HepG2 (cell line): Measurements from ENCODE around the gene ZC3H14. TPM values are rescaled to one million over a fixed set of nuclear protein-coding genes. Genes with fewer than 3 reads are reported as not detected.
A peak's percentile ranks its signal among the peaks of the same experiment; 100 is the strongest.

ENCODE experiments used
- ATAC-seq: fragments of 200-7000 bp; cut with Tn5 transposase; 3 replicates; pipeline ENCODE4 v1.9.1; 2020; ENCODE audit warnings: mild to moderate bottlenecking, moderate library complexity
- BruUV-seq: library from RNA; stranded (reverse); fragments of 400-500 nt; replicated peaks from 2 replicates; lab custom pipeline; 2021; lab: Mats Ljungman, UMichigan
- CTCF ChIA-PET: fragments of 300-600 bp; formaldehyde crosslinking; extraction: SDS; loops from one replicate; lab custom pipeline; 2021; ENCODE audit warnings: low total read pairs, inconsistent platforms, low intra/inter-chr PET ratio; lab: Yijun Ruan, JAX
- POLR2A ChIA-PET: fragments of 350-600 bp; sonication (Branson Sonifier 250); formaldehyde crosslinking; loops from one replicate; lab custom pipeline; 2020; ENCODE audit warnings: antibody characterized with exemption, inconsistent platforms; lab: Yijun Ruan, JAX
- DNase-seq: peaks from one replicate; pipeline ENCODE4 v3.0.0-alpha.2; 2015; ENCODE audit warnings: low spot score
- FAIRE-seq: peaks from 3 replicates; lab custom pipeline; 2011; peaks lifted over from hg19 to GRCh38; lab: Jason Lieb, UNC
- H2AFZ ChIP-seq: one replicate; pipeline ENCODE4 v1.6.1; 2011; ENCODE audit warnings: low read length, inconsistent platforms
- H3K27ac ChIP-seq: fragments of 300-600 bp; 3 replicates; pipeline ENCODE4 v1.8.0; 2011; ENCODE audit warnings: mixed run types, mild to moderate bottlenecking, mixed read lengths, low read length, inconsistent platforms; ENCODE audit not compliant: insufficient read depth; ENCODE audit errors: extremely low read length
- H3K27me3 ChIP-seq, 2 experiments: fragments of 200-600 bp in 1 of 2; 2 replicates in 1 of 2; 3 replicates in 1 of 2; pipeline versions ENCODE4 v1.6.0 to v1.8.0; 2011; ENCODE audit warnings: low read length in 2 of 2, mild to moderate bottlenecking in 2 of 2, moderate library complexity in 2 of 2, inconsistent platforms in 1 of 2; ENCODE audit not compliant: insufficient read depth in 2 of 2, control insufficient read depth in 1 of 2
- H3K36me3 ChIP-seq, 2 experiments: fragments of 200-600 bp in 1 of 2; replicated peaks in 1 of 2; 2 replicates in 1 of 2; 3 replicates in 1 of 2; pipeline versions ENCODE4 v1.5.1 to v1.8.0; 2011; ENCODE audit warnings: low read length in 2 of 2, inconsistent platforms in 1 of 2; ENCODE audit not compliant: insufficient read depth in 2 of 2, control insufficient read depth in 1 of 2
- H3K4me1 ChIP-seq: 2 replicates; pipeline ENCODE4 v1.5.1; 2012; ENCODE audit warnings: low read length, inconsistent platforms; ENCODE audit not compliant: insufficient read depth
- H3K4me2 ChIP-seq: 2 replicates; pipeline ENCODE4 v1.6.0; 2011; ENCODE audit warnings: low read depth, low read length, inconsistent platforms
- H3K4me3 ChIP-seq, 3 experiments: fragments of 200-600 bp in 1 of 3; sonication (generic), shearing (Covaris generic) in 1 of 3; replicated peaks in 1 of 3; 2 replicates each; pipeline ENCODE4 v1.5.1; 2011 to 2016; ENCODE audit warnings: low read length in 3 of 3, inconsistent platforms in 2 of 3, low read depth in 2 of 3, mild to moderate bottlenecking in 2 of 3, control low read depth in 1 of 3, mixed read lengths in 1 of 3; ENCODE audit not compliant: insufficient read depth in 1 of 3
- H3K79me2 ChIP-seq: one replicate; pipeline ENCODE4 v1.6.1; 2011; ENCODE audit warnings: low read length, inconsistent platforms; ENCODE audit not compliant: insufficient read depth
- H3K9ac ChIP-seq: 2 replicates; pipeline ENCODE4 v1.6.0; 2011; ENCODE audit warnings: mild to moderate bottlenecking, low read depth, low read length, inconsistent platforms; ENCODE audit not compliant: insufficient read depth
- H3K9me3 ChIP-seq: 2 replicates; pipeline ENCODE4 v1.5.1; 2012; ENCODE audit warnings: mild to moderate bottlenecking, low read length
- H4K20me1 ChIP-seq: 2 replicates; pipeline ENCODE4 v1.6.0; 2011; ENCODE audit warnings: inconsistent platforms, mild to moderate bottlenecking, low read length, moderate library complexity; ENCODE audit not compliant: insufficient read depth
- ASH2L ChIP-seq: fragments of 300-600, 200-600 bp; sonication (generic); IDR thresholded peaks from 2 replicates; pipeline ENCODE4 v1.7.0; 2017; ENCODE audit warnings: low read depth, mild to moderate bottlenecking, moderate library complexity, mixed read lengths, low read length; ENCODE audit not compliant: insufficient read length
- CAMTA2 ChIP-seq: sonication (generic); formaldehyde crosslinking; IDR thresholded peaks from 2 replicates; pipeline ENCODE4 v1.4.0; 2020; ENCODE audit warnings: mild to moderate bottlenecking, missing genetic modification reagents, borderline replicate concordance
- CCAR2 ChIP-seq: fragments of 200-400 bp; formaldehyde crosslinking; optimal IDR thresholded peaks from 2 replicates; pipeline ENCODE3; 2018; ENCODE audit warnings: low read depth, mild to moderate bottlenecking, low read length, moderate library complexity
- CEBPB ChIP-seq: IDR thresholded peaks from 2 replicates; pipeline ENCODE4 v1.6.1; 2011; ENCODE audit warnings: low read depth, low read length, improper control_type of control experiment, borderline replicate concordance
- EED ChIP-seq: sonication (generic); formaldehyde crosslinking; IDR thresholded peaks from 2 replicates; pipeline ENCODE4 v1.5.0; 2020; ENCODE audit warnings: mild to moderate bottlenecking, missing genetic modification reagents
- GTF3A ChIP-seq: sonication (generic); formaldehyde crosslinking; conservative IDR thresholded peaks from 2 replicates; pipeline ENCODE4 v1.4.0; 2020; ENCODE audit warnings: mild to moderate bottlenecking, missing genetic modification reagents
- HNRNPUL1 ChIP-seq: fragments of 200-400 bp; formaldehyde crosslinking; IDR thresholded peaks from 2 replicates; pipeline ENCODE4 v1.6.1; 2017; ENCODE audit warnings: low read depth, mild to moderate bottlenecking, low read length, moderate library complexity
- JDP2 ChIP-seq: sonication (generic); formaldehyde crosslinking; IDR thresholded peaks from 2 replicates; pipeline ENCODE4 v1.8.1; 2022; ENCODE audit warnings: missing genetic modification reagents, borderline replicate concordance
- MEIS1 ChIP-seq: sonication (generic); formaldehyde crosslinking; IDR thresholded peaks from 2 replicates; pipeline ENCODE4 v1.9.0; 2021; ENCODE audit warnings: mild to moderate bottlenecking, missing genetic modification reagents, moderate library complexity, borderline replicate concordance
- MYC ChIP-seq: sonication (generic); formaldehyde crosslinking; IDR thresholded peaks from 2 replicates; pipeline ENCODE4 v1.9.0; 2021; ENCODE audit warnings: missing genetic modification reagents, borderline replicate concordance
- PTBP1 ChIP-seq: fragments of 200-400 bp; formaldehyde crosslinking; IDR thresholded peaks from 2 replicates; pipeline ENCODE4 v1.6.1; 2018; ENCODE audit warnings: low read length, low read depth; ENCODE audit not compliant: poor library complexity, severe bottlenecking
- RBM22 ChIP-seq: fragments of 200-400 bp; formaldehyde crosslinking; optimal IDR thresholded peaks from 2 replicates; pipeline ENCODE3; 2017; ENCODE audit warnings: mild to moderate bottlenecking, low read length, moderate library complexity
- ZNF256 ChIP-seq: sonication (generic); formaldehyde crosslinking; conservative IDR thresholded peaks from 2 replicates; pipeline ENCODE4 v1.4.0; 2020; ENCODE audit warnings: missing genetic modification reagents
- ZNF350 ChIP-seq: sonication (generic); formaldehyde crosslinking; IDR thresholded peaks from 2 replicates; pipeline ENCODE4 v1.4.0; 2020; ENCODE audit warnings: mild to moderate bottlenecking, low read depth, missing genetic modification reagents, borderline replicate concordance
- WGBS: methylation state at CpG from one replicate; pipeline ENCODE4 v1.1.6; 2017; ENCODE audit warnings: low lambda C conversion rate; 5-methylcytosine and 5-hydroxymethylcytosine counted together
- in situ Hi-C: cut with HindIII; loops from 2 replicates; pipeline ENCODE4 v1.10.0; 2017; ENCODE audit warnings: low pct_unique_long_range_greater_than_20kb; ENCODE audit not compliant: extremely low pct_ligation_motif_present
- intact Hi-C: fragments of 100-400 bp; cut with micrococcal nuclease; formaldehyde crosslinking; loops from one replicate; pipeline ENCODE4 v1.10.0; 2022; ENCODE audit not compliant: unreplicated experiment
- polyA plus RNA-seq, 8 experiments: library from polyadenylated mRNA; depleted of rRNA in 3 of 8; stranded (reverse) in 7 of 8; unstranded in 1 of 8; fragments of >200 nt; fragmentation: Illumina TruSeq in 4 of 8; extraction: Trizol in 4 of 8; gene quantifications; 2 replicates each; pipeline versions ENCODE4 v1.2.1 to v1.2.3, GENCODE V29; 2011 to 2016; ENCODE audit warnings: low read depth in 4 of 8, missing spikeins in 1 of 8, mixed read lengths in 1 of 8; ENCODE audit not compliant: insufficient read depth in 1 of 8
- total RNA-seq, 5 experiments: library from RNA; depleted of rRNA; stranded (reverse); fragments of >200 nt; fragmentation: Illumina TruSeq; extraction: Trizol; gene quantifications; 2 replicates each; pipeline ENCODE4 v1.2.3, GENCODE V29; 2016; ENCODE audit warnings: low read depth in 1 of 5
- TF ChIP-seq, protein P1 (sequence below): sonication (generic); formaldehyde crosslinking; IDR thresholded peaks from 2 replicates; pipeline ENCODE4 v1.8.1; 2023; ENCODE audit warnings: missing genetic modification reagents, mild to moderate bottlenecking, borderline replicate concordance

The ZC3H14 gene
- total and polyA plus RNA-seq, 2 of the 13 experiments (the other 11 are each of a cell fraction or from before 2014, with no cell fraction given): 65.1 to 67.5 TPM

DNA sequence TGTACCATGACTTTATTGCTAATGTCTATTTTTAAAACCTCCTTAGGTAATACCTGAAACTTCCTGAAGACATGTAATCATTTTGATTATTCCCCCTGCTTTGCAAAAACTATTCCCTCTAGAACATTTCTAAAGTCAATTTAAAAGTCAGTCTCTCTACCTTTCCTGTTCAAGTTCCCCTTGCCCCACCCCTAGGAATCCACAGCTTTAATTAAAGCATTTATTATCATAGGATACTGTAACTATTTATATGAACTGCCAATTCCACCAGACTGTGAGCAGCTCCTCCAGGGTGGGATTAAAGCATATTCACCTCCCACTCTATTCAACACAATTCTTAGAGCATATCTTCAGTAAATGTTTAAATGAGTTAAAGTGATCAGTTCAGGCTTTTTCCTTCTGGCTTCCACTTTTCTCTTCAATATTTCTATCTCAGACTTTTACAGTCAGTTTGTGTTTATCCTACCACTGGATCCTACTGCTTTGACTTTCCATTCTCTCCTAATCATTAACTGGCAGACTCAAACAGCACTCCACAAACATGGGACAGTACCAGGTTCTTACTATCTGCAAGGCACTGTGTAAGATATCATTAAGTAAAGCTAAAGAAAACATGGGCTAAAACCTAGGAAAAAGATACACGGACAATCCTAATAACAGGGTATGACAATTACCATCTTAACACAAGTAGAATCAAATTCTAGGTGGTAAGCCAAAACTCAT, 47.2 kb upstream of the ZC3H14 start:
- H3K9me3 ChIP-seq: no peaks in the 10 kb centered on the region
- 42% methylated on average over 1 of the region's 1 CpG for WGBS
- ATAC-seq: peak; percentile 82

DNA sequence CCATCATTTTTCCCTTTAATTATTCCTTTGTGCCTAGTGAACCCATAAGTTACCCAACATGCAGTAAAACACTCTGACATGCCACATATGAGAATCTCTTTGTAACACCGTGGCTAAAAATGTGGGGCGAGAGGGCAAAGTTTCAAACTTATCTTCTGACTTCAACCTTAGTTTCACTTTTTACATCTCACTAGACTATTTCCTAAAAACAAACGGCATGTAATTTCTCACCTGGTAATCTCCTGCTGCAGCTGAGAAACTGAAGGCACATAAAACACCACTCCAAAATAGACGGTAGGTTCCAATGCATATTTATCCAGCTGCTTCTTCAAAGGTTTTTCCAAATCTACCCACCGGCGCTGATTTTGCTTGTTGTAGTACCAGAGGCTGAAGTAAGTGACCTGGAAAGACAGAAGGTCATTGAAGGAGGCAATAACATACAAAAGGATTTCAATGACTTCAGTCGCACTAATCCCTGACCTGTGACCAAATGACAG, 45.9 kb upstream of the ZC3H14 start:
- BruUV-seq: no TSS peak
- no peaks in the 10 kb centered on the region for H3K27me3 ChIP-seq
- WGBS: 12% methylated on average over 7 of the region's 7 CpGs
- no peak overlapping the region for H3K9ac ChIP-seq
- H3K4me1 ChIP-seq: peaks cover 21% of the 10 kb centered on the region
- H3K4me3 ChIP-seq: peak overlapping the region; percentile 35 to 54 (median 40); a peak in 5 of 6 replicates
- H3K79me2 ChIP-seq: no peaks in the 10 kb centered on the region
- intact Hi-C loops: no loop called here
- H3K9me3 ChIP-seq: no peaks in the 10 kb centered on the region
- H2AFZ ChIP-seq: no peak overlapping the region
- ATAC-seq (peak; percentile 73), FAIRE-seq (peak; percentile 79), DNase-seq (peak; percentile 52)
- CTCF ChIA-PET: no interaction called here
- no peaks in the 10 kb centered on the region for H4K20me1 ChIP-seq
- H3K4me2 ChIP-seq: peak overlapping the region; percentile 59
- in situ Hi-C loops: no loop called here
- POLR2A ChIA-PET: no interaction called here
- no peak for TF ChIP-seq ZNF256 (CRISPR knock-in tag)
- TF ChIP-seq CEBPB: peak; percentile 2; the same call in 1 of the 2 replicates
- peak; percentile 34 for TF ChIP-seq ASH2L
- no peak for TF ChIP-seq GTF3A
- no peak for TF ChIP-seq MEIS1
- no peaks in the 10 kb centered on the region for H3K36me3 ChIP-seq
- peak overlapping the region; percentile 47 for H3K27ac ChIP-seq

More for the DNA sequence above, 47.2 kb upstream of the ZC3H14 start:
- intact Hi-C loops: no loop called here
- H3K27ac ChIP-seq: no peak overlapping the region
- no peaks in the 10 kb centered on the region for H3K79me2 ChIP-seq
- H4K20me1 ChIP-seq: no peaks in the 10 kb centered on the region
- no peak for TF ChIP-seq JDP2 (CRISPR knock-in tag)
- TF ChIP-seq EED (CRISPR knock-in tag): no peak
- TF ChIP-seq ZNF350 (CRISPR knock-in tag): no peak
- no peak for TF ChIP-seq CCAR2
- TF ChIP-seq HNRNPUL1: no peak
- no peak for TF ChIP-seq ASH2L
- no peak for TF ChIP-seq MYC (CRISPR knock-in tag)
- TF ChIP-seq, protein P1, sequence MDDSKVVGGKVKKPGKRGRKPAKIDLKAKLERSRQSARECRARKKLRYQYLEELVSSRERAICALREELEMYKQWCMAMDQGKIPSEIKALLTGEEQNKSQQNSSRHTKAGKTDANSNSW (CRISPR knock-in tag): no peak
- TF ChIP-seq PTBP1: no peak
- TF ChIP-seq GTF3A: no peak
- no peak for TF ChIP-seq RBM22
- no peak for TF ChIP-seq CAMTA2
- TF ChIP-seq, all 625 proteins: peak for 0
- Histone ChIP-seq H3K27me3 (no peaks in the 10 kb centered on the region), H2AFZ (no peak overlapping the region), H3K9ac (no peak overlapping the region), H3K4me3 (no peak overlapping the region), H3K4me1 (peaks cover 21% of the 10 kb centered on the region), H3K4me2 (no peak overlapping the region), H3K36me3 (no peaks in the 10 kb centered on the region)
- ChIA-PET CTCF (no interaction called here), POLR2A (no interaction called here)
- no peak for FAIRE-seq
- no TSS peak for BruUV-seq
- DNase-seq: no peak
- in situ Hi-C loops: no loop called here
